Neural crest cell (in vitro differentiated cells): ENCODE results near the gene AP1B1. TPM values are rescaled to one million over a fixed set of nuclear protein-coding genes. Genes with fewer than 3 reads are reported as not detected.
A peak's percentile ranks its signal among the peaks of the same experiment; 100 is the strongest.

Experiments used
- DNase-seq: peaks from one replicate; pipeline ENCODE4 v3.0.0; 2021; ENCODE audit warnings: low read depth, mixed read lengths, low spot score
- H3K27ac Mint-ChIP-seq: one replicate; pipeline ENCODE4 v1.8.0; 2021; ENCODE audit warnings: mild to moderate bottlenecking, mixed read lengths; ENCODE audit not compliant: unreplicated experiment
- H3K27me3 Mint-ChIP-seq: 2 replicates; pipeline ENCODE4 v1.8.0; 2021; ENCODE audit warnings: low read depth, mild to moderate bottlenecking, mixed read lengths
- H3K36me3 Mint-ChIP-seq: 2 replicates; pipeline ENCODE4 v1.8.0; 2021; ENCODE audit warnings: low read depth, mild to moderate bottlenecking, mixed read lengths
- H3K4me1 Mint-ChIP-seq: 2 replicates; pipeline ENCODE4 v1.8.0; 2021; ENCODE audit warnings: mixed read lengths
- H3K4me3 Mint-ChIP-seq: one replicate; pipeline ENCODE4 v1.8.0; 2021; ENCODE audit warnings: mild to moderate bottlenecking, mixed read lengths
- H3K9me3 Mint-ChIP-seq: 2 replicates; pipeline ENCODE4 v1.8.0; 2021; ENCODE audit warnings: mixed read lengths
- total RNA-seq: library from RNA; stranded (reverse); gene quantifications from 2 replicates; pipeline ENCODE4 v1.2.1, GENCODE V29; 2021
- TF ChIP-seq, protein P1 (sequence below): fragments of 200-600 bp; sonication (generic); conservative IDR thresholded peaks from 2 replicates; pipeline ENCODE4 v1.5.0; 2021; ENCODE audit warnings: antibody characterized with exemption, mild to moderate bottlenecking

Gene AP1B1
- total RNA-seq, 1 donor from 2014 or later = 58.4 TPM

DNA sequence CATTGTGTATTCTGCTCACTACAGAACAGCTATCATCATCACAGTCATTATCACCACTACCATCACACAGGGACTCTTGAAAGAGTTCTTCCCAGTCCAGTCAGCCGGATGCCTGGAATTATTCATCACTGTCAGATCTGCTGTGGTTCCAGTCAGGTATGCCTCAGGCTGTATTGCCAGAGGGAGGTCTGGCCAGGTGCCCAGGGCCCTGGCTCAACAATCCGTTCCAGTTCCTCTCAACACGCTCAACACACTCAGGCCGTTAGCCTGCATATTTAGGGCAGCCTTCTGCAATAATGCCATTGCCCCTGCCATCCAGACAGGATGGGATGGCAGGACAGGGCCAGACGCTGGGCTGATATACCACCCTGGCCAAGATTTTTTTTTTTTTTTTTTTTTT, 44.2 kb downstream of the AP1B1 start:
- Mint-ChIP-seq H3K4me3 (no peak overlapping the region), H3K36me3 (peaks cover 2% of the 10 kb centered on the region), H3K27me3 (no peaks in the 10 kb centered on the region), H3K4me1 (no peaks in the 10 kb centered on the region), H3K27ac (no peak overlapping the region), H3K9me3 (no peaks in the 10 kb centered on the region)
- no peak for DNase-seq
- TF ChIP-seq, protein P1, sequence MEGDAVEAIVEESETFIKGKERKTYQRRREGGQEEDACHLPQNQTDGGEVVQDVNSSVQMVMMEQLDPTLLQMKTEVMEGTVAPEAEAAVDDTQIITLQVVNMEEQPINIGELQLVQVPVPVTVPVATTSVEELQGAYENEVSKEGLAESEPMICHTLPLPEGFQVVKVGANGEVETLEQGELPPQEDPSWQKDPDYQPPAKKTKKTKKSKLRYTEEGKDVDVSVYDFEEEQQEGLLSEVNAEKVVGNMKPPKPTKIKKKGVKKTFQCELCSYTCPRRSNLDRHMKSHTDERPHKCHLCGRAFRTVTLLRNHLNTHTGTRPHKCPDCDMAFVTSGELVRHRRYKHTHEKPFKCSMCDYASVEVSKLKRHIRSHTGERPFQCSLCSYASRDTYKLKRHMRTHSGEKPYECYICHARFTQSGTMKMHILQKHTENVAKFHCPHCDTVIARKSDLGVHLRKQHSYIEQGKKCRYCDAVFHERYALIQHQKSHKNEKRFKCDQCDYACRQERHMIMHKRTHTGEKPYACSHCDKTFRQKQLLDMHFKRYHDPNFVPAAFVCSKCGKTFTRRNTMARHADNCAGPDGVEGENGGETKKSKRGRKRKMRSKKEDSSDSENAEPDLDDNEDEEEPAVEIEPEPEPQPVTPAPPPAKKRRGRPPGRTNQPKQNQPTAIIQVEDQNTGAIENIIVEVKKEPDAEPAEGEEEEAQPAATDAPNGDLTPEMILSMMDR = no peak

DNA sequence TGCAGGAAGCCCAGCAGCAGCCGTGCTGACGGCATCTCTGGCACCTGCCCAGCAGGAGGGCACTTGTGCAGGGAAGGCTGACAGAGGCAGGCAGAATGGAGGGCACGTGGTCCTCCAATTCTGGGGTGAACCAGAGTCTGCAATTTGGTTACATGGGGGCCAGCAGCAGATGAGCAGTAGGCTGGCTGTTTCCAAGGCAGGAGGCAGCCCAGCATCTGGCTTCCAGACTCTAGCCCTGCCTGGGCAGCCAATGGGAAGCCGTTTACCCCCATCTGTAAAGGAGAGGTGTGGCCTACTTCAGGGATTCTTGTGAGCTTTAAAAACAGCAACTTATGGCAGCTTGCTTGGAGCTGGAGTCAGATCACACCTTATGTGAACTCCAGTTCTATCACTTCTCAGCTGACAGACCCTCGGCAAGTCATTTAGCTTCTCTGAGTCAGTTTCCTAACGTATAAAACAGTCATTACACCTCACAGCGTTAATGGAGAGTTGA, 45.0 kb downstream of the AP1B1 start:
- H3K27me3 Mint-ChIP-seq = no peaks in the 10 kb centered on the region
- H3K4me1 Mint-ChIP-seq = no peaks in the 10 kb centered on the region
- H3K36me3 Mint-ChIP-seq = peaks cover 4% of the 10 kb centered on the region
- no peaks in the 10 kb centered on the region for H3K9me3 Mint-ChIP-seq
- TF ChIP-seq, protein P1 = no peak
- H3K4me3 Mint-ChIP-seq = no peak overlapping the region
- no peak for DNase-seq
- peak overlapping the region; percentile 12 for H3K27ac Mint-ChIP-seq

DNA sequence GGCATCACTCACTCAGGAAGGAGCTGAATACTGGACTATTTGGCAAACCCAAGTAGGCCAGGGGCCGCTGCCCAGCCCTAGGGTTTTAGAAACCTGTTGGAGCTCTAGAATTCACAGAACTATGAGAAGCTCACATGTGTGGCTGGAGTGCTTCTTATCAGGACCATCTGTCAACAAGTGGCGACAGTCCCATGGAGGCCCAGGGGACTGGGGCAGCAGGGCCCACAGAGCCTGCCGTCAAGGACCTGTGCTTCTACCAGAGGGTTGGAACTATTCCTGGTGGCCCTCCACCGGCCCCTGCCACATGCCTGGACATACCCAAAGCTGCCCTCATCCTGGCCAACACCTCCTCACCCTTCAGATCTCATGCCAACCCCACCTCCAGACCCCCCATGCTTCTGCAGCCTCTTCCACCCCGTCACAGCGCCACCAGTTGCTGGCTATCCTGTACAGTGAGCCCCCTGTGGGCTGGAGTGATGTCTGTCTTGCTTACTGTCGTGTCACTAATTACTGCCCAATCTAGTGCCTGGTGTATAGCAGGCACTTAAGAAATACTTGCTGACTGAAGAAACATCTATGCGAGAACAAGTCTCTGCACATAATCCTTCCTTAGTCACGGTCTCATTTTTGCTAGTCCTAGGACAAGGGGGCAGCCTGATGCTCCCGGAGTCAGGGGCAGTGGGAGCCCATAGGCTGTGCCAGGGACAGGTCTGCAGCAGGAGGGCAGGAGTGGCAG, 45.6 kb downstream of the AP1B1 start:
- Mint-ChIP-seq H3K4me1 (no peaks in the 10 kb centered on the region), H3K27me3 (no peaks in the 10 kb centered on the region), H3K36me3 (peaks cover 4% of the 10 kb centered on the region), H3K4me3 (no peak overlapping the region), H3K9me3 (no peaks in the 10 kb centered on the region), H3K27ac (no peak overlapping the region)
- DNase-seq = no peak
- TF ChIP-seq, protein P1 = no peak

DNA sequence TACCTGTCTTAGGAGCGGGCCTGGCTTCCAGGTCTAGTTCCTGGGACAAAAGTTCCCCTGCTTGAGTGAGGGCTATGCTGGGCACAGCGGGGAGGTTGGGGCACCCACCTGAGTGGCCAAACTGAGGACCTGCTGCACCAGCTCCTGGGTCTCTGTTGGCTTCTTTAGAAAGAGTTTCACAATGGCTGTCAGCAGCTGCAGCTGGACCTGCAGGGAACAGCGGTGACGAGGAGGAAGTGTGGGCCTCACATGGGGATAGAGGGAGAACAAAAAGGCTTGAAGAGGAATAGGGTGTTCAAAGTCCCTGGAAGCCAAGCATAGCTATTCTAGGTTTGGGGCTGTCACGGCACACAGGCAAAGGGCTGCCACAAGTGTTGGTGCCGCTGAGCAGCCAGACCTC, 46.2 kb downstream of the AP1B1 start:
- Mint-ChIP-seq H3K36me3 (peaks cover 4% of the 10 kb centered on the region), H3K9me3 (no peaks in the 10 kb centered on the region), H3K27me3 (no peaks in the 10 kb centered on the region), H3K4me3 (no peak overlapping the region), H3K27ac (peak overlapping the region; percentile 23), H3K4me1 (no peaks in the 10 kb centered on the region)
- TF ChIP-seq, protein P1 = no peak
- DNase-seq = no peak

DNA sequence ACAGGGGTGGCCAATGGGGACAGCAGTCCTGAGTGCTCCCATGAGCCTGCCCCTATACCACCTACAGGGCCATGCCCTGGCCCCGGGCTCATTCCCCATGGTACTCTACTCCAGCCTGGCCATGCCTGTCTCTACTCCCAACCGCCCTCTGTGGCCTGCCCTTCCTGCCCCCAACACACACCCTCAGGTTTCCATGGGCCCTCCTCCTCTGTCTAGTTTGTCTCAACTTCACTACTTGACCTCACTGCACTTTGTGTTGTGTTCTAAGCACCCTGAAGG, 46.6 kb downstream of the AP1B1 start:
- no peaks in the 10 kb centered on the region for H3K27me3 Mint-ChIP-seq
- H3K27ac Mint-ChIP-seq = peak overlapping the region; percentile 23
- H3K4me3 Mint-ChIP-seq = no peak overlapping the region

More for the DNA sequence above, 46.6 kb downstream of the AP1B1 start:
- no peak for DNase-seq
- Mint-ChIP-seq H3K4me1 (no peaks in the 10 kb centered on the region), H3K9me3 (no peaks in the 10 kb centered on the region), H3K36me3 (peaks cover 4% of the 10 kb centered on the region)
- TF ChIP-seq, protein P1 = no peak
